ENCODE results near the gene SHCBP1. TPM values are rescaled to one million over a fixed set of nuclear protein-coding genes. Genes with fewer than 3 reads are reported as not detected.

Gene SHCBP1
- total RNA-seq, 1 experiment from 2014 or later, result 54.8 TPM

DNA sequence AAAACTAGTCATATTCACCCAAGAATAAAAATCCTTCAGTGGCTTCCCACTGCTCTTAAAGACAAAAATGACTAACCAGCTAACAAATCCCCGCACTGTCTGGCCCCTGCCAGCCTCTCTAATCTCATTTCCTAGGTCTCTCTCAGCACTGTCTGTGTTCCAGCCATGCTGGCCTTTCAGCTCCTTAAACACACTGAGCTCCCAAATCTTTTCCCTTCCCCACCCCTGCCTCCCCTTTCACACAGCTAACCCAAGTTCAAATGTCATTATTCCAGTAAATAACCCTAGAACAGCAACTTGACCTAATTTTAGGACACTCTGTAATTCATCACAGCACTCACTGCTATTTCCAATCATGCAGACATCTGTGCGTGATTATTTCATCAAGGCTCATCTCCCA lies 7.8 kb downstream of the SHCBP1 start:
- no peak overlapping the region for H3K27ac Mint-ChIP-seq (ENCODE audit: unreplicated experiment)
- H3K9me3 Mint-ChIP-seq (ENCODE audit: low read depth, unreplicated experiment), result no peaks in the 10 kb centered on the region
- H3K4me3 Mint-ChIP-seq (ENCODE audit: low read depth, unreplicated experiment), result no peak overlapping the region
- H3K4me1 Mint-ChIP-seq (ENCODE audit: low read depth, unreplicated experiment), result no peaks in the 10 kb centered on the region
- no peak for TF ChIP-seq CTCF (IDR thresholded peaks at IDR 0.05; ENCODE audit: unreplicated experiment)
- intact Hi-C loops (cut with micrococcal nuclease; ENCODE audit: unreplicated experiment), result no loop called here
- CTCF ChIA-PET, result no interaction called here
- no TSS peak for BruUV-seq (replicated peaks)
- peaks cover 22% of the 10 kb centered on the region for H3K36me3 Mint-ChIP-seq (ENCODE audit: insufficient read depth, unreplicated experiment)
- no peak for DNase-seq
- H3K27me3 Mint-ChIP-seq (ENCODE audit: unreplicated experiment), result no peaks in the 10 kb centered on the region

GRCh38 chr16:46612121-46612520 lies 9.1 kb downstream of the SHCBP1 start:
- CTCF ChIA-PET, result no interaction called here
- Mint-ChIP-seq H3K4me1 (ENCODE audit: low read depth, unreplicated experiment) (no peaks in the 10 kb centered on the region), H3K27ac (ENCODE audit: unreplicated experiment) (no peak overlapping the region), H3K9me3 (ENCODE audit: low read depth, unreplicated experiment) (no peaks in the 10 kb centered on the region), H3K27me3 (ENCODE audit: unreplicated experiment) (no peaks in the 10 kb centered on the region), H3K36me3 (ENCODE audit: insufficient read depth, unreplicated experiment) (peaks cover 28% of the 10 kb centered on the region), H3K4me3 (ENCODE audit: low read depth, unreplicated experiment) (no peak overlapping the region)
- intact Hi-C loops (cut with micrococcal nuclease; ENCODE audit: unreplicated experiment), result no loop called here
- TF ChIP-seq CTCF (IDR thresholded peaks at IDR 0.05; ENCODE audit: unreplicated experiment), result no peak
- no TSS peak for BruUV-seq (replicated peaks)
- DNase-seq, result no peak

DNA sequence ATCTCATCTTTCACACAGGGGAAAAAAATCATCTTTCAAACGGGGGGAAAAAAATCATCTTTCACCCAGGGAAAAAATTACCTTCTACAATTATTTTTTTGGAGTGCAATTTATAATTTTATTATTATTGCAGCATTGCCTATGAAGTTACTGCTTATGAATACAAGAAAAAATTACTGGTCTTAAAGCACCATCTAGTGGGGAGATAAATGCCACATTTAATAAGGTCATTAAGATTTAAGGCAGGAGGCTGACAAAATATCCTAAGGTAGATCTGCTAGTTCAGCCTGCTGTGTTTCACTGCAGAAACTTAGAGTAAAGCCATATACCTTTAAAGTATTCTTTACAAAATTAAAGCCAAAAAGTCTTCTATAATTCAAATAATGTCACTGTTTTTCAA lies 13.7 kb downstream of the SHCBP1 start:
- no peak for DNase-seq
- CTCF ChIA-PET, result no interaction called here
- intact Hi-C loops (cut with micrococcal nuclease; ENCODE audit: unreplicated experiment), result loop anchor here (1.0 kb wide), 1 partner anchor 53 kb away; no protein-coding TSS in a partner anchor
- Mint-ChIP-seq H3K4me3 (ENCODE audit: low read depth, unreplicated experiment) (no peak overlapping the region), H3K27me3 (ENCODE audit: unreplicated experiment) (no peaks in the 10 kb centered on the region), H3K27ac (ENCODE audit: unreplicated experiment) (no peak overlapping the region), H3K9me3 (ENCODE audit: low read depth, unreplicated experiment) (no peaks in the 10 kb centered on the region), H3K36me3 (ENCODE audit: insufficient read depth, unreplicated experiment) (peaks cover 33% of the 10 kb centered on the region), H3K4me1 (ENCODE audit: low read depth, unreplicated experiment) (no peaks in the 10 kb centered on the region)
- TF ChIP-seq CTCF (IDR thresholded peaks at IDR 0.05; ENCODE audit: unreplicated experiment), result no peak
- no TSS peak for BruUV-seq (replicated peaks)

DNA sequence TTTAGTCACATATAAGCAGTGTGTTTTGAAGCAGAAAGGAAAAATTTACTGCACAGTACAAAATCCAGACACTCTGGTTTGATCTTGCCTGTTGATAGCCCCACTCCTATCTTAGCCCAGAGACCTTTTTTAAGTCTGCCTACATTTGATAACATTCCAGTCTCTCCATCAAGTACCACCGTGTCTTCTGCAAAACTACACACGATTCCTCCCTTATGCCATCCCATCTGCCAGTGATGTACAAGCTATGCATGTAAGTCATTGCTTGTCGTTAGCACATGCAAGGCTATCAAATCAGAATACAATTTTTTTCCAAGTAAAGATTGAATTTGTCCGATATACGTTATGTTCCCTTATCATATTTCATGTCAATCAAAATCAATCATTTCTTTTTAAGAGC lies 14.9 kb downstream of the SHCBP1 start:
- Mint-ChIP-seq H3K27me3 (ENCODE audit: unreplicated experiment) (no peaks in the 10 kb centered on the region), H3K4me3 (ENCODE audit: low read depth, unreplicated experiment) (no peak overlapping the region), H3K9me3 (ENCODE audit: low read depth, unreplicated experiment) (no peaks in the 10 kb centered on the region), H3K4me1 (ENCODE audit: low read depth, unreplicated experiment) (no peaks in the 10 kb centered on the region), H3K36me3 (ENCODE audit: insufficient read depth, unreplicated experiment) (peaks cover 34% of the 10 kb centered on the region), H3K27ac (ENCODE audit: unreplicated experiment) (no peak overlapping the region)
- DNase-seq, result no peak
- intact Hi-C loops (cut with micrococcal nuclease; ENCODE audit: unreplicated experiment), result no loop called here
- TF ChIP-seq CTCF (IDR thresholded peaks at IDR 0.05; ENCODE audit: unreplicated experiment), result no peak
- no TSS peak for BruUV-seq (replicated peaks)
- CTCF ChIA-PET, result interaction anchor here (0.7 kb wide), 1 partner anchor 52 kb away, joined by 6 read pairs; no protein-coding TSS in a partner anchor

Data from Calu3 (cell line).